Measurements from ENCODE around the gene PRPF31. TPM values are rescaled to one million over a fixed set of nuclear protein-coding genes. Genes with fewer than 3 reads are reported as not detected.

PRPF31 gene
- total and polyA plus RNA-seq, 2 of the 13 experiments (the other 11 are each of a cell fraction or from before 2014, with no cell fraction given): 23.8 to 63.8 TPM

DNA sequence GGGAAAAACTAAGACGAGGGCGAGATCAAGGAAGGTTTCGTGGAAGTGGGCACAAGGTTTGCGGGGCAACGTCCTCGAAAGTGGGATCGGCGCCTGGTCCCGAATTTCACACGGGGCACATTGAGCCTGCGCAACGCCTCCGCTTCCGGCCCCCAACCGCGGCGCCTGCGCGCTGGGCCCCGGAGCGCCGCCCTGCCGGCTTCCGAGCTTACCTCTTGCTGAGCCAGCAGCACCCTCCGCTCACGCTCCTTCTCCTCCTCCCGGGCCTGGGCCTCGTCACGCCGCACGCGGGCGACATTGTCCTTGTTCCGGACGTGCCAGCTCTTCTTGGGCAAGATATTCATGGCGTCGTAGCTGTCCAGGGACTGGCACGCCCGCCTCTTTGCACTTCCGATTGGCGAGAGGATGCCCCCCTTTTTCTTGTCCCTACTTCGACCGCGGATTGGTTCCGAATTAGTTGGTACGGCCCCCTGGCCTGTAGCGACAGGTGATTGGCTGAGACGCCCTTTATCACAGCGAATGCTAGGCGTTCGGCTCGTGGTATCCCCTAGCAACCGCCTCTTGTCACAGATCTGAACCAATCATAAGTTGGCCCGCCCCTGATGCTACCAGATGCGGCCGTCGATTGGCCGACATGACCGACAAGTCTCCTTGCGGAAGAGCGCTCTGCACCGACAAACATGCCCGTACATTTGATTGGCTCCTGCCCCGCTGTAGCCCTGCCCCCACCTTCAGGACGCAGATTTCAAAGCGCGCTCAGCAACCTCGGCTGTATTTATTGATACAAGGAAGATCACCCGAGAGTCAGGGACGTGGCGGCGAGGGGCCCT lies 44.0 kb downstream of the PRPF31 start, which contains the start of gene LENG1 (continued):
- peak; percentile 83 for TF ChIP-seq AGO2 (optimal IDR thresholded peaks at IDR 0.05; ENCODE audit: low read depth, low read length)
- TF ChIP-seq, protein P1, sequence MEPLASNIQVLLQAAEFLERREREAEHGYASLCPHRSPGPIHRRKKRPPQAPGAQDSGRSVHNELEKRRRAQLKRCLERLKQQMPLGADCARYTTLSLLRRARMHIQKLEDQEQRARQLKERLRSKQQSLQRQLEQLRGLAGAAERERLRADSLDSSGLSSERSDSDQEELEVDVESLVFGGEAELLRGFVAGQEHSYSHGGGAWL (CRISPR knock-in tag; IDR thresholded peaks at IDR 0.05): peak; percentile 41; the same call in 1 of the 2 replicates
- TF ChIP-seq, protein P2, sequence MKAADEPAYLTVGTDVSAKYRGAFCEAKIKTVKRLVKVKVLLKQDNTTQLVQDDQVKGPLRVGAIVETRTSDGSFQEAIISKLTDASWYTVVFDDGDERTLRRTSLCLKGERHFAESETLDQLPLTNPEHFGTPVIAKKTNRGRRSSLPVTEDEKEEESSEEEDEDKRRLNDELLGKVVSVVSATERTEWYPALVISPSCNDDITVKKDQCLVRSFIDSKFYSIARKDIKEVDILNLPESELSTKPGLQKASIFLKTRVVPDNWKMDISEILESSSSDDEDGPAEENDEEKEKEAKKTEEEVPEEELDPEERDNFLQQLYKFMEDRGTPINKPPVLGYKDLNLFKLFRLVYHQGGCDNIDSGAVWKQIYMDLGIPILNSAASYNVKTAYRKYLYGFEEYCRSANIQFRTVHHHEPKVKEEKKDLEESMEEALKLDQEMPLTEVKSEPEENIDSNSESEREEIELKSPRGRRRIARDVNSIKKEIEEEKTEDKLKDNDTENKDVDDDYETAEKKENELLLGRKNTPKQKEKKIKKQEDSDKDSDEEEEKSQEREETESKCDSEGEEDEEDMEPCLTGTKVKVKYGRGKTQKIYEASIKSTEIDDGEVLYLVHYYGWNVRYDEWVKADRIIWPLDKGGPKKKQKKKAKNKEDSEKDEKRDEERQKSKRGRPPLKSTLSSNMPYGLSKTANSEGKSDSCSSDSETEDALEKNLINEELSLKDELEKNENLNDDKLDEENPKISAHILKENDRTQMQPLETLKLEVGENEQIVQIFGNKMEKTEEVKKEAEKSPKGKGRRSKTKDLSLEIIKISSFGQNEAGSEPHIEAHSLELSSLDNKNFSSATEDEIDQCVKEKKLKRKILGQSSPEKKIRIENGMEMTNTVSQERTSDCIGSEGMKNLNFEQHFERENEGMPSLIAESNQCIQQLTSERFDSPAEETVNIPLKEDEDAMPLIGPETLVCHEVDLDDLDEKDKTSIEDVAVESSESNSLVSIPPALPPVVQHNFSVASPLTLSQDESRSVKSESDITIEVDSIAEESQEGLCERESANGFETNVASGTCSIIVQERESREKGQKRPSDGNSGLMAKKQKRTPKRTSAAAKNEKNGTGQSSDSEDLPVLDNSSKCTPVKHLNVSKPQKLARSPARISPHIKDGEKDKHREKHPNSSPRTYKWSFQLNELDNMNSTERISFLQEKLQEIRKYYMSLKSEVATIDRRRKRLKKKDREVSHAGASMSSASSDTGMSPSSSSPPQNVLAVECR (CRISPR knock-in tag; IDR thresholded peaks at IDR 0.05; ENCODE audit: borderline replicate concordance): peak; percentile 94
- TF ChIP-seq HMGA1 (CRISPR knock-in tag; conservative IDR thresholded peaks at IDR 0.05): no peak
- peak; percentile 35; the same call in 1 of the 2 replicates for TF ChIP-seq ZBTB38 (CRISPR knock-in tag; IDR thresholded peaks at IDR 0.05)
- no peak for TF ChIP-seq SNAPC4 (CRISPR knock-in tag; IDR thresholded peaks at IDR 0.05)
- TF ChIP-seq RXRB (CRISPR knock-in tag; IDR thresholded peaks at IDR 0.05; ENCODE audit: borderline replicate concordance): peak; percentile 27; the same call in 1 of the 2 replicates
- peak; percentile 98 for TF ChIP-seq RFX3 (CRISPR knock-in tag; IDR thresholded peaks at IDR 0.05)
- no peak for TF ChIP-seq ZNF292 (CRISPR knock-in tag; IDR thresholded peaks at IDR 0.05; ENCODE audit: borderline replicate concordance, low read depth)
- peak; percentile 17 for TF ChIP-seq XRCC5 (optimal IDR thresholded peaks at IDR 0.05; ENCODE audit: low read length)
- TF ChIP-seq TCF12 (IDR thresholded peaks at IDR 0.05): no peak
- TF ChIP-seq TCF12 (CRISPR knock-in tag; IDR thresholded peaks at IDR 0.05): 0 out of 2 replicates have a peak, but pooled peaks have one; percentile 62
- peak; percentile 67 for TF ChIP-seq HNRNPLL (IDR thresholded peaks at IDR 0.05; ENCODE audit: low read depth, low read length, poor library complexity, severe bottlenecking)
- no peak for TF ChIP-seq CHD4 (IDR thresholded peaks at IDR 0.05; ENCODE audit: borderline replicate concordance, low read length)
- TF ChIP-seq KMT2B (CRISPR knock-in tag; IDR thresholded peaks at IDR 0.05): peak; percentile 47; the same call in 1 of the 2 replicates
- TF ChIP-seq NFYC (CRISPR knock-in tag; IDR thresholded peaks at IDR 0.05): peak; percentile 98
